ENCODE data around the gene AVEN.

Gene AVEN

DNA sequence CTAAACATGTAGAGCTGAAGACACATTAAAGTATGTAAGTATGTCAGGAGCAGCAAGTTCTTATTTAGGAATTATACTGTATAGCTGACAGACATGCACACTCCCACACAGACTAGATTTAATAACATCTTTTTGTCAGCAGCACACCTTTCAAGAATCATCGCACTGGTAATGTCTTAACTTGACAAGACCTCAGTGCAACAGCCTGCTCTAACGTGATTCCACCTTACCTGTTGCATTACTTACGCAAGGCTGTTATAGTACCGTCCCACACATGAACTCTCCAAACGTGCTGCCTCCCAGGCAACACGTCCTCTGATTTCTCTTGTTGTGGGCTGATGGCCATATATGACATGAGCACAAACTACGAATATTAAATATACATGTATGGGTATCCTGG is 58.8 kb downstream of the AVEN start:
- H3K9me3 Mint-ChIP-seq: no peaks in the 10 kb centered on the region
- no peaks in the 10 kb centered on the region for H3K27me3 Mint-ChIP-seq
- no peak overlapping the region for H3K4me3 Mint-ChIP-seq
- no peak overlapping the region for H3K27ac Mint-ChIP-seq
- H3K4me1 Mint-ChIP-seq: peaks cover 6% of the 10 kb centered on the region
- peaks cover 6% of the 10 kb centered on the region for H3K36me3 Mint-ChIP-seq
- ATAC-seq: no peak

DNA sequence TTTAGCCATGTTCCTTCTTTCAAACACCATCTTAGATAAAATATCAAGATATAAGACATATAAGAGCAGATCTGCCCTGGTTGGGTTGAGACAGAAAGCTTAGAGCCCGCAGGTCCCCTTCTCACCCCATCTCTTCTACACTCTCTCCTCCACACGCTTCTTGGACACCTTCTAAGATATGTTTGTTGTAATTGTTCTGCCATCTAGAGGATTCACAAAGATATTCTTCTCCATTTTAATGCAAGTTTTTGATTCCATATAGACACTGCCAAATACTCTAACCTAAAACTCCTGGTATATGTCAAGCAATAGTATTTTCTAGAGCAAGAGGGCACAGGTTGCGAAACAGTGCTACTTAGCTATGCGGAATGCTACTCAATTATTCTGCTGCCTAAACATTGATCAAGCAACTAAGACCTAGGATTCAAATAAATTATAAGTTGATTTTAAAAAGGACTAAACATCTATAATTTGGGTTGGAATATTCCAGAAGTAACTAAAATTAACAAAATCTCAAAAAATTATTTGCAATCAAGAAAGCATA is 63.9 kb downstream of the AVEN start:
- Mint-ChIP-seq H3K36me3 (peaks cover 6% of the 10 kb centered on the region), H3K4me1 (peaks cover 6% of the 10 kb centered on the region), H3K27me3 (no peaks in the 10 kb centered on the region), H3K9me3 (no peaks in the 10 kb centered on the region), H3K27ac (no peak overlapping the region), H3K4me3 (no peak overlapping the region)
- no peak for ATAC-seq

DNA sequence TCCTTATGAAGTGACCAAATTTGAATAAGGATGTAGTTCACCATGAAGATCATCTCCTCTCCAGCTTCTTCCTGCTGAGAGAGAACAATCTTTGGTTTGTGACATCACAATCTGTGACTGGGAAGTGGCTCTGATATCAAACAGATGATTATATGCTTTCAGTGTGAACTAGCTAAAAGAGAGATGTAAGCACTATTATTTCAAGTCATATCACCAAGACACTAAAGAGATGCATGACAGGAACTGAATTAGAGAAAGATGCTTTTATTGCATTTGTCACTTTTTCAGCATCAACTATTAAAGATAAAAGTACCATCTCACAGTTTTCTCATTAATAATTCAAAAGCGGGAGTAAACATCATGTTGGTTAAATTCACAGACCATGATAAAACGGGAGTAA is 67.2 kb downstream of the AVEN start:
- H3K4me1 Mint-ChIP-seq: no peaks in the 10 kb centered on the region
- no peaks in the 10 kb centered on the region for H3K27me3 Mint-ChIP-seq
- ATAC-seq: no peak
- peaks cover 5% of the 10 kb centered on the region for H3K36me3 Mint-ChIP-seq
- H3K4me3 Mint-ChIP-seq: no peak overlapping the region
- H3K9me3 Mint-ChIP-seq: no peaks in the 10 kb centered on the region
- H3K27ac Mint-ChIP-seq: no peak overlapping the region

DNA sequence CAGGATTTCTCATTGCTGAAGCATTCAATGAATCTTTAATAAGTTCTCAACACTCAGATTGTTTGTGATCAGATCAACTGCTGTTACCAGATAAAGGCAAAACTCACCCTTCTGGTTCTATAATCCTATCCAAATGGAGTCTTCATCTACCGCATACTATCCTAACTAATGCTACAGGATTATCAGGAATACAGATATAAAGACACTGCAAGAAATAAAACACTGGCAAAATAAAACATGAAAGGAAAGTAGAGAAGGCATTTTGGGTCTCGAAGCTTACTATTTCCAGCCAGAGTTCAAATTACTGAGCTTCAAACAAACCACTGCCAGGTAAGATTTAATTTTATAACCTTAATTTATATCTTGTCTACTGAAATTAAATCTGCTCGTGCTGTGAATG is 70.2 kb downstream of the AVEN start:
- H3K36me3 Mint-ChIP-seq: peaks cover 5% of the 10 kb centered on the region
- no peak overlapping the region for H3K4me3 Mint-ChIP-seq
- no peaks in the 10 kb centered on the region for H3K4me1 Mint-ChIP-seq
- H3K27ac Mint-ChIP-seq: no peak overlapping the region
- H3K9me3 Mint-ChIP-seq: no peaks in the 10 kb centered on the region
- ATAC-seq: no peak
- no peaks in the 10 kb centered on the region for H3K27me3 Mint-ChIP-seq

DNA sequence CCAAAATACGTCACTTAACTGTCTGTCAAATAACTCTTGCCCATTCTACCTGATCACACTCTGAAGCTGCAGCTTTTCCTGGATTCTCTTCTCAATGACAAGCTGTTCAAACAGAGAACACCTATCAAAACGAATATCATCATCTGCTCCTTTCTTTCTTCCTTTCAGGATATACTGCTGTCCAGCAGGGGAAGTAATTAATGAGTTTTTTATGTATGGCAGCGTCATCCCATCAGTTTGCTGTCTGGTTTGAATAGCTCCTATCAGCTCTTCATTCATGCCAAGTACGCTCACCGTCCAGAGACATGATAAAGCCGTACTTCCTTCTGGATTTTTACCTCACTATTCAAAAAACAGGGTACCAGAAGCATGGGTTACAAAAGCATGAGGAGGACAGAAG is 70.8 kb downstream of the AVEN start, which contains the start of gene CHRM5:
TSS of gene CHRM5 (plus strand) at position 274 of the 400 bp plus-strand sequence. CDS start 94,221 bp downstream, outside the sequence.
- H3K27ac Mint-ChIP-seq: no peak within 1 kb of the TSS
- no peak within 1 kb of the TSS for H3K4me3 Mint-ChIP-seq
- H3K4me1 Mint-ChIP-seq: no peaks in the 10 kb centered on the region
- ATAC-seq: no peak
- peaks cover 5% of the 10 kb centered on the region for H3K36me3 Mint-ChIP-seq
- H3K27me3 Mint-ChIP-seq: no peaks in the 10 kb centered on the region
- H3K9me3 Mint-ChIP-seq: no peaks in the 10 kb centered on the region

DNA sequence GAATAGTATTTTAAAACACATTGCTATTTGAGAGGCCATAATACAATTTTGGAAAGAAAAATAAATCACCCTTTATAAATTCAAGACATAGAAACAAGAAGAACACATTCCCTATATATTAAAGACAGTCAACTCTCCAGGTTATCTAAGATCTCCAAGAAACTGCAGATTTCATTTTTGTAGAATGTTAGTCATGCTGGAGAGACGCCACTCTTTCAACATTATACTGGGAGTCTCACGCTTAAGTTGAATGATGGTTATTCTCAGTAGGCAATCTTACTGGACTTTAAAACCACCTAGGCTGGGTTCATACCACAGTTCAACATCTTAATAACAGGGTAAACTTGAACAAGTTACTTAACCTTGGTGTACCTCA is 74.4 kb downstream of the AVEN start:
- H3K27ac Mint-ChIP-seq: no peak overlapping the region
- peaks cover 5% of the 10 kb centered on the region for H3K36me3 Mint-ChIP-seq
- H3K9me3 Mint-ChIP-seq: no peaks in the 10 kb centered on the region
- no peaks in the 10 kb centered on the region for H3K27me3 Mint-ChIP-seq
- H3K4me1 Mint-ChIP-seq: no peaks in the 10 kb centered on the region
- no peak overlapping the region for H3K4me3 Mint-ChIP-seq
- no peak for ATAC-seq

DNA sequence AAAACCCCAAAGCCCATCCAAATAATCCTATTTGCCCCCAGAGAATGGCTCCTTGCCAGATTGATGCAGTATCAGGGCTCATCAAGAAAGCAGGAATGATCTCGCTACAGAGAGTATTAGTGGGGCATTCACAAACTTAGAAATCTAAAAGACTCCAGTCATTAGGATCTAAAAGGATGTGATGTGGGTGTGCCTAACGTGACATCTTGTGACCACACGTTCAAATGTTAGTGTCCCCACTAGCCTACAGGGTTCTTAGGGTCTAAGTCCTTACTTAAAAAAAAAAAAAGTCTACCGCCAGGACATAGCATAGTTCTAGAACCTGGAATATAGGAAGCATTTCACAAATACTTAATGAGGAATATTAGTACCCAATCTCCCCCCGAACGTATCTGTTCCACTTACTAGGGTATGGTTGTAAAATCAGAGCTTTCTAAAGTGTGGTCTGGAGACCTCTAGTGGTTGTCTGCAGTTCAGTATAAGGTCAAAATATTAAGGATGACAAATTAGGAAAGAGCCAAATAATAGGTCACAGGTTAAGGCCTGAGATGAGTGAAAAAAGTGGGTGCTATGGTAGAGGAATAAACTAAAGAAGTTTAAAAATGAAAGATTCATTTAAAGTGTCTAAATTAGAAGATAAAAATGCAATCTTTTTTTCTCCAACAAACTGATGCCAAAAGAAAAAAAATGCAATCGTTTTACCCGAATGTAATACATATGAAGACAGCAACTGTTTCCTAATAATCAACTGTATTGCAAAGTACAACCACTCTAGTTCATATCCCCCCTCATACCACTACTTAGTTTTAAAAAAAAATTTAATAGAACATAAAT is 75.0 kb downstream of the AVEN start:
- no peaks in the 10 kb centered on the region for H3K27me3 Mint-ChIP-seq
- H3K4me3 Mint-ChIP-seq: no peak overlapping the region
- no peaks in the 10 kb centered on the region for H3K4me1 Mint-ChIP-seq
- H3K9me3 Mint-ChIP-seq: no peaks in the 10 kb centered on the region
- peak; percentile 62 for ATAC-seq
- peaks cover 5% of the 10 kb centered on the region for H3K36me3 Mint-ChIP-seq
- no peak overlapping the region for H3K27ac Mint-ChIP-seq

DNA sequence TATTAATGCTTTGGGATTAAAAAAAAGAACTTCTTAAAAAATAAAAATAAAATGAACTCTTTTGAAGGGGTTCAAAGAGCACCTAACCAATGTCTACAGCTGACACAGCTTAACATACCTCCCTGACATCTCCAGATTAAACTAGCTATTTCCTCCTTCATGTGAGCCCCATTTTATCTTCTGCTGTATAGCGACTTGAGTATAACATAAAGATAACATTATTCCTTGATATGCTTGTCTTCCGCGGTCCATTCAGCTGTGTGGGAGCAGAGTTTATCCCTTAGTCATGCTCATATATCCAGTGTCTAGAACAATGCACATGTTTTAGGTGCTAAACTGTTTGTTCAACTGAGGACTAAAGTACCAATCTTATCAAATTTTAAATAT is 78.5 kb downstream of the AVEN start:
- peaks cover 5% of the 10 kb centered on the region for H3K4me1 Mint-ChIP-seq
- no peaks in the 10 kb centered on the region for H3K27me3 Mint-ChIP-seq
- no peak overlapping the region for H3K27ac Mint-ChIP-seq
- H3K9me3 Mint-ChIP-seq: no peaks in the 10 kb centered on the region
- no peak overlapping the region for H3K4me3 Mint-ChIP-seq
- ATAC-seq: no peak
- H3K36me3 Mint-ChIP-seq: no peaks in the 10 kb centered on the region

DNA sequence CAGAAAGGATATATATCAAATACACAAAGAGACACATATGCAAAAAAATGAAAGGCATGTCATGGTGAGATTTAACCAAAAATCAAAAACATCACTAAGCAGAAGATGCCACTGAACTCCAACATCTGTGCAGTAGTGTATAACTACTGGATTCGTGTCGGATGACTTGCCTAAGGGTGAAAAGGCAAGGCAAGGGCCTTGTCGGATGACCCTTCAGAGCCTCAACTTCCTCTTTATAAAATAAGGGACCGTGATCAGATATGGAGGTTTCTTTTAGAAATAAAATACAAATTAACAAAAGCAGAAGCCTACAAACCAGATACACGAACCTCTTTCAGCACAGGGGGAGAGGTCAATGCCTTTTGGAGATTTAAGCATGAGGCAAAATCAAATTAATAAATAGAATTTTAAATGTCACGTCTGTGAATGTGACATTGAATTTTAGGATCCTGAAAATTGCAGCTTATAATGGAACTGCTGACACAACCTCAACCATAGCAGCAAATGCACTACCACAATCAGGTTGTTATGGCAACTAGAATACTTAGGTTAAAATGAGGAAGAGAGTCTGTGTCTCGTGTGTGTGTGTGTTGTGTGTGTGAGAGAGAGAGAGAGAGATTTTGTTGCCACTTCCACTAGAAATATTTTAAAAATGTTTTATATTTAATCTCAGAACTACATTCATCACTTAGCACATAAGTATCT is 79.0 kb downstream of the AVEN start:
- no peak for ATAC-seq
- no peak overlapping the region for H3K4me3 Mint-ChIP-seq
- no peaks in the 10 kb centered on the region for H3K36me3 Mint-ChIP-seq
- H3K4me1 Mint-ChIP-seq: peaks cover 5% of the 10 kb centered on the region
- no peak overlapping the region for H3K27ac Mint-ChIP-seq
- H3K27me3 Mint-ChIP-seq: no peaks in the 10 kb centered on the region
- no peaks in the 10 kb centered on the region for H3K9me3 Mint-ChIP-seq

DNA sequence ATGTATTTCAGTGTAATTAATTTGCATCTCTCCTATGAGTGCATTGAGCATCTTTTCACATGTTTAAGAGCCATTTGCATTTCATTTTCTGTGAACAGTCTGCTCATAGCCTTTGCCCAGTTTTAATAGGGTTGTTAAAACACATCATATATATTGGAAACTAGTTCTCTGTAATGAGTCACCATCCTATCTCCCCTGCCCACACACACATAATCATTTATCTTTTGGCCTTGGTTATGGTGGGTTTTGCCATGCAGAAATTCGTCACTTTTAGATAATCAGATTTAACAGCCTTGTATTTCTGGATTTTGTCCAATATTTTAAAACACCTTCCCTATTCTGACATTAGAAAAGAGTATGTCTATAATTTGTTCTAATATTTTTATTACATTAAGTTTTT is 82.6 kb downstream of the AVEN start:
- no peak overlapping the region for H3K27ac Mint-ChIP-seq
- H3K9me3 Mint-ChIP-seq: peaks cover 3% of the 10 kb centered on the region
- H3K36me3 Mint-ChIP-seq: peaks cover 6% of the 10 kb centered on the region
- H3K27me3 Mint-ChIP-seq: no peaks in the 10 kb centered on the region
- no peak for ATAC-seq
- peaks cover 5% of the 10 kb centered on the region for H3K4me1 Mint-ChIP-seq
- no peak overlapping the region for H3K4me3 Mint-ChIP-seq

DNA sequence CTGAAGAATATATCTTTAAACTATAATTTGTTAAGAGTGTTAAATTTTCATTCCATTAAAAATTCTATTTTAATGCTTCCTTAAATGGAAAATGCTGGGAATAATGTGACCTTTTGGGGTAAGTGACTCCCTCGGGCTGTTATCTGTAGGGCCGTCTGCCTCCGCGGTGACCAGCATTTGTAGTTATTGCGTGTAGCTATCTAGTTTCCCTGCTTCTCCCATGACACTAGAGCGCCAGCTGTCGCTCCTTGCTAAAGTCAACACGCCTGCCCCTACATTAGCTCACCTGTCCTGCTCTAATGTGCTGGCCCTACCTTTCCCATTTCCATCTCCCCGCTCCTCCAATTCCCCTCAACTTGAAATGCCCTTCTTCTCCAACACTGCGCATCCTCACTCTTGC is 83.1 kb downstream of the AVEN start:
- peaks cover 3% of the 10 kb centered on the region for H3K9me3 Mint-ChIP-seq
- no peak overlapping the region for H3K4me3 Mint-ChIP-seq
- ATAC-seq: no peak
- H3K27ac Mint-ChIP-seq: no peak overlapping the region
- peaks cover 5% of the 10 kb centered on the region for H3K4me1 Mint-ChIP-seq
- peaks cover 6% of the 10 kb centered on the region for H3K36me3 Mint-ChIP-seq
- H3K27me3 Mint-ChIP-seq: no peaks in the 10 kb centered on the region

DNA sequence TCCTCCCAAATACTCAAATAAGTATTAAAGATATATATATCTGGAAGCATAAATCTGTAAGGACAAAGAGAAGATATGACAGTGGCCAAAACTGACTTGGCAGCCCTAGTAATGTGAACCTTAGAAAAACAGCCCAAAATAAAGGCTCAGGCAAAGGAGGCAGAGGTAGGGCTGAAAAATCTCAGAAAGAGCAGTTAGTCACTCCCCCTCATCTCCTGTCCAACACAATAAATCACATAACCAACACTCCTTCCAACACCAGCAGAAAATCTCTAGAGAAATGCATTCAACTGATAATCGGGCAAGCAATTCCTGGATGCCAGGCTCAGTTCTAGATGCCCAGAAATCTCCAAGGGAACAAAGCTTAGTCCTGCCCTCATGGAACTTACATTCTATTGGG is 92.9 kb downstream of the AVEN start:
- no peak overlapping the region for H3K27ac Mint-ChIP-seq

DNA sequence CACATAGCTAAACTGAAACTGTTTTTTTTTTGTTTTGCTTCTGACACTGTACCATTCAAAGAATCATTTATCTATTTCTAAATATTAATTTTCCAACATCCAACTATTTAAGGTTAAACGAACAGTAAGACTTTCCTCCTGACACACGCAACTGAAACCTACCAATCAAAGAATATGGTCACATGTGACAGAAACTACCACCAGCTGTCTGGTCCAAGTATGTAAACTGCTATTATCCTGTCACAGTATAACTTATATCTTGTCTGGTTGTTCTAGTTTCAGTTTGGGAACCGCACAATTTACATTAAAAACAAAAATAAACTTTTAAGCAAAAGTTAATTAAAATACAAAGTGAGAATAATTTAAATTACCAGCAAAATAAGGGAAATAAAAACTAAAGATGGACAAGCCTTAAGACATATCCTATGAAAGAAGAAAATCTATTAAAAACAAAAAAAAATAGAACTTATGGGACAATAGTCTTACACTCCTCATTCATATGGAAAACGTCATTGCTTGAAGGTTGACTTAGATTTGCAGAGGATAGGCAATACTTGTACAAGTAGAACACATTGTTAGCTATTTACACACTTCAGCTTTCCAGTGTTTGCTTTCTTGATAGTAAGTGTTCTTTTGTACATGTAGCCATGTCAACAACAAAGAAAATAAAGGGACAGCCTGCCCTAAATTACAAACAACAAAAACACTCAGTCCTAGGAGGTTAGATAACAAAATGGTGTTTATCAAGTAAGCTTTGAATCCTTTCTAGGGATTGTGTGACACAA is 97.5 kb downstream of the AVEN start:
- H3K9me3 Mint-ChIP-seq: peaks cover 2% of the 10 kb centered on the region
- H3K27me3 Mint-ChIP-seq: no peaks in the 10 kb centered on the region
- no peak overlapping the region for H3K4me3 Mint-ChIP-seq
- H3K4me1 Mint-ChIP-seq: no peaks in the 10 kb centered on the region
- H3K36me3 Mint-ChIP-seq: peaks cover 5% of the 10 kb centered on the region
- no peak for ATAC-seq
- no peak overlapping the region for H3K27ac Mint-ChIP-seq

More for the DNA sequence above, 92.9 kb downstream of the AVEN start:
- H3K36me3 Mint-ChIP-seq: peaks cover 12% of the 10 kb centered on the region
- H3K9me3 Mint-ChIP-seq: peaks cover 2% of the 10 kb centered on the region
- H3K27me3 Mint-ChIP-seq: no peaks in the 10 kb centered on the region
- ATAC-seq: no peak
- H3K4me3 Mint-ChIP-seq: no peak overlapping the region
- no peaks in the 10 kb centered on the region for H3K4me1 Mint-ChIP-seq

DNA sequence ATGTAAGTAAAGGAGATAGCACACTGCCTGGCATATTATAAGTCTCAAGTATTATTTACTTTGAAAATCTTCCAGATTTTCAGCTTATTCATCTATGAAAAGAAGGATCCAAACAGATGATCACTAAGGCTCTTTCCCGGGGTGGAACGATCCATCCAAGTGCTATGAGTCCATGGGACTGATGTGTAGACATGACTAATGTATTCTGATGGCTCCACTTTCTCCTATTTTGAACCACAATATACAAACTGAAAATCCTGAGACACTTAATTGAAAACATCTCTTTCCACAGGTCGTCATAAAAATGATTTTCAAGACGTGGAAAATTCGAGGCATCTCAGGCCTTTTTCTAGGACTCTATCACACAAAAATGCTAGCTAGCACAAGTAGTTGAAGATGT is 104.1 kb downstream of the AVEN start:
- Mint-ChIP-seq H3K4me3 (no peak overlapping the region), H3K27ac (no peak overlapping the region), H3K9me3 (no peaks in the 10 kb centered on the region), H3K36me3 (no peaks in the 10 kb centered on the region), H3K27me3 (no peaks in the 10 kb centered on the region), H3K4me1 (no peaks in the 10 kb centered on the region)
- ATAC-seq: no peak

DNA sequence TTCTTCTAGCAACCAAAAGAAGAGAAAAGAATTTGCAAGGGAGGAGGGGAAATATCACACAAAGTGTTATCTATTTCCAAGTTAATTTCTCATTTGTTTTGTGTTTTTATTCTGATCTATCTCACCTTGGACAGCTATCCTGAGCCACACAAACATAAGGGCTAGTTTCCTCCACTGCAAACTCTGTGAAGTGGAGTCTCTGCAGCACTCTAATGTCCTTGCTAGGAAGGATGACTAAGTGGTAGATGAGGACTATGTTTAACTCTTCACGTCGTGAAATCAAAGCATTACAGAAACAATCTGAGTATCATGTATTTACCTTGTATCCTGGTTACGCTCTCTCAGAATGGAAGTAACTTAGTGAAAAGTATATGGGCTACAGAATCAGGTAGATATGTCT is 104.6 kb downstream of the AVEN start:
- H3K36me3 Mint-ChIP-seq: no peaks in the 10 kb centered on the region
- no peaks in the 10 kb centered on the region for H3K9me3 Mint-ChIP-seq
- no peaks in the 10 kb centered on the region for H3K27me3 Mint-ChIP-seq
- no peak for ATAC-seq
- no peak overlapping the region for H3K4me3 Mint-ChIP-seq
- no peaks in the 10 kb centered on the region for H3K4me1 Mint-ChIP-seq
- no peak overlapping the region for H3K27ac Mint-ChIP-seq
